NCI-H526 treated with DMSO at 0.1 percent for 48 hours (cell line): ENCODE results near the gene GARIN5B.

Source experiments
- DNase-seq: peaks from one replicate; lab custom pipeline; 2025; lab: John Stamatoyannopoulos, UW

The GARIN5B gene

GRCh38 chr19:55322204-55322885 lies 40.7 kb downstream of the GARIN5B start:
- DNase-seq, result no peak

- no peak for DNase-seq
These were observed 41.5 kb downstream of the GARIN5B start for GRCh38 chr19:55321466-55322137.

GRCh38 chr19:55320844-55321419 lies 42.1 kb downstream of the GARIN5B start:
- no peak for DNase-seq

- peak; percentile 32 for DNase-seq
These were observed 43.3 kb downstream of the GARIN5B start for GRCh38 chr19:55319785-55320184.

- no peak for DNase-seq
These were observed 46.4 kb downstream of the GARIN5B start for GRCh38 chr19:55316646-55317045.

- no peak for DNase-seq
These were observed 47.0 kb downstream of the GARIN5B start for GRCh38 chr19:55315956-55316525.

- DNase-seq, result no peak
These were observed 48.7 kb downstream of the GARIN5B start for GRCh38 chr19:55314396-55314795.

GRCh38 chr19:55312621-55313512 lies 50.2 kb downstream of the GARIN5B start:
- DNase-seq, result no peak

- DNase-seq, result no peak
These were observed 51.3 kb downstream of the GARIN5B start for GRCh38 chr19:55311797-55312196.

GRCh38 chr19:55311397-55311796 lies 51.7 kb downstream of the GARIN5B start:
- no peak for DNase-seq

- no peak for DNase-seq
These were observed 52.6 kb downstream of the GARIN5B start for GRCh38 chr19:55310498-55310897.

GRCh38 chr19:55309448-55309847 lies 53.6 kb downstream of the GARIN5B start:
- DNase-seq, result no peak

- DNase-seq, result no peak
These were observed 54.8 kb downstream of the GARIN5B start for GRCh38 chr19:55308281-55308680.

- no peak for DNase-seq
These were observed 56.3 kb downstream of the GARIN5B start for GRCh38 chr19:55306712-55307111.

GRCh38 chr19:55305983-55306562 lies 57.0 kb downstream of the GARIN5B start:
- no peak for DNase-seq

- DNase-seq, result peak; percentile 32
These were observed 57.6 kb downstream of the GARIN5B start for GRCh38 chr19:55305491-55305890.

- no peak for DNase-seq
These were observed 58.1 kb downstream of the GARIN5B start for GRCh38 chr19:55304980-55305379.
